Measurements from ENCODE around the gene PIK3R3. TPM values are rescaled to one million over a fixed set of nuclear protein-coding genes. Genes with fewer than 3 reads are reported as not detected.

PIK3R3 gene
- total and polyA plus RNA-seq, 2 donors (not counting 3 experiments of a cell fraction or from before 2014, with no cell fraction given) = 7.5 to 14.3 TPM

GRCh38 chr1:46081619-46082018 lies 50.8 kb downstream of the PIK3R3 start:
- POLR2A ChIA-PET = no interaction called here

More at GRCh38 chr1:46081619-46082018, 50.8 kb downstream of the PIK3R3 start:
- no TSS peak for BruUV-seq (replicated peaks)
- CTCF ChIA-PET = interaction anchor here (0.9 kb wide), 1 partner anchor 28 kb away, joined by 3 read pairs; no protein-coding TSS in a partner anchor
- Histone ChIP-seq H3K79me2 (ENCODE audit: control insufficient read depth, insufficient read depth, low read length) (no peaks in the 10 kb centered on the region), H3K9me1 (replicated peaks; ENCODE audit: control insufficient read depth, extremely low read depth, insufficient read depth, low read length) (no peaks in the 10 kb centered on the region), H3K4me3 (replicated peaks in 1 of 3; ENCODE audit: insufficient read depth in 1 of 3, low read depth in 1 of 3, low read length in 3 of 3) (peak overlapping the region in 1 of 3 experiments; percentile 31), H3K27ac (ENCODE audit: insufficient read depth, low read depth, low read length) (peak overlapping the region; percentile 53), H2AFZ (ENCODE audit: low read depth, low read length) (peak overlapping the region; percentile 96), H3K9me3 (replicated peaks; ENCODE audit: control insufficient read depth, insufficient read depth, low read length) (no peaks in the 10 kb centered on the region), H4K20me1 (replicated peaks; ENCODE audit: control insufficient read depth, extremely low read depth, insufficient read depth, low read length) (no peaks in the 10 kb centered on the region), H3K4me1 (ENCODE audit: control insufficient read depth, extremely low read depth, insufficient read depth, low read length) (peaks cover 14% of the 10 kb centered on the region), H3K27me3 (ENCODE audit: control insufficient read depth in 2 of 2, insufficient read depth in 2 of 2, low read length in 2 of 2) (no peaks in the 10 kb centered on the region), H3K36me3 (ENCODE audit: control insufficient read depth in 2 of 2, extremely low read depth in 1 of 2, insufficient read depth in 2 of 2, low read length in 2 of 2) (no peaks in the 10 kb centered on the region), H3K4me2 (ENCODE audit: insufficient read depth, low read length) (peak overlapping the region; percentile 92), H3K9ac (replicated peaks; ENCODE audit: extremely low read depth, insufficient read depth, low read length) (peak overlapping the region; percentile 37)
- TF ChIP-seq, protein P1, sequence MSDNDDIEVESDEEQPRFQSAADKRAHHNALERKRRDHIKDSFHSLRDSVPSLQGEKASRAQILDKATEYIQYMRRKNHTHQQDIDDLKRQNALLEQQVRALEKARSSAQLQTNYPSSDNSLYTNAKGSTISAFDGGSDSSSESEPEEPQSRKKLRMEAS (IDR thresholded peaks at IDR 0.05; ENCODE audit: insufficient read depth, insufficient read length) = no peak
- no peak for TF ChIP-seq CTCF (IDR thresholded peaks at IDR 0.05; ENCODE audit: extremely low read depth in 1 of 2, insufficient read depth in 1 of 2, low read depth in 1 of 2, low read length in 2 of 2)
- no peak for TF ChIP-seq JUN (IDR thresholded peaks at IDR 0.05; ENCODE audit: borderline replicate concordance, insufficient read depth, insufficient read length, low read depth)
- peak; percentile 31 for DNase-seq (ENCODE audit: low read depth, low spot score)
- dilution Hi-C loops (cut with MboI; ENCODE audit: extremely low pct_ligation_motif_present, low sequenced_read_pairs) (no loop called here), intact Hi-C loops (cut with micrococcal nuclease) (no loop called here)
- peak; percentile 85 for FAIRE-seq
